C4-2B (cell line): ENCODE measurements around the gene ITGBL1.

Source experiments
- CTCF ChIP-seq: fragments of 450-650 bp; conservative IDR thresholded peaks from 2 replicates; pipeline ENCODE4 v1.5.1; 2017; ENCODE audit warnings: mild to moderate bottlenecking
- ZFX ChIP-seq: fragments of 450-650 bp; IDR thresholded peaks from 2 replicates; pipeline ENCODE4 v1.6.1; 2017

- no peak for TF ChIP-seq CTCF
- TF ChIP-seq ZFX: no peak
Observed at GRCh38 chr13:101454767-101455166, 2.3 kb downstream of the ITGBL1 start.
